IMR-90 (cell line): ENCODE results near the gene TTC7B. TPM values are rescaled to one million over a fixed set of nuclear protein-coding genes. Genes with fewer than 3 reads are reported as not detected.

Experiments
- ATAC-seq: fragments of 200-7000 bp; cut with Tn5 transposase; 2 replicates; pipeline ENCODE4 v1.9.1; 2020; ENCODE audit warnings: low read depth, mild to moderate bottlenecking, moderate library complexity
- BruUV-seq: library from RNA; stranded (reverse); fragments of 400-500 nt; replicated peaks from 2 replicates; lab custom pipeline; 2021; lab: Mats Ljungman, UMichigan
- CTCF ChIA-PET: fragments of 300-600 bp; formaldehyde crosslinking; extraction: SDS; loops from one replicate; lab custom pipeline; 2021; ENCODE audit warnings: antibody characterized with exemption; lab: Yijun Ruan, JAX
- POLR2A ChIA-PET: fragments of 300-600 bp; sonication (Branson Sonifier 250); formaldehyde crosslinking; loops from one replicate; lab custom pipeline; 2022; ENCODE audit warnings: antibody characterized with exemption; ENCODE audit not compliant: unreplicated experiment; lab: Charles Lee
- DNase-seq: peaks from one replicate; pipeline ENCODE4 v3.0.0; 2013
- H2AFZ ChIP-seq: replicated peaks from 2 replicates; pipeline ENCODE3; 2013; ENCODE audit warnings: low read length, mild to moderate bottlenecking; ENCODE audit not compliant: poor library complexity
- H2AK5ac ChIP-seq: 2 replicates; pipeline ENCODE4 v1.6.1; 2013; ENCODE audit warnings: low read depth, low read length, inconsistent platforms
- H2AK9ac ChIP-seq: replicated peaks from 2 replicates; pipeline ENCODE3; 2013; ENCODE audit warnings: mild to moderate bottlenecking, low read depth, low read length, moderate library complexity; ENCODE audit not compliant: poor library complexity
- H2BK120ac ChIP-seq: 2 replicates; pipeline ENCODE4 v1.6.1; 2013; ENCODE audit warnings: low read depth, low read length, inconsistent platforms
- H2BK15ac ChIP-seq: 3 replicates; pipeline ENCODE4 v1.6.1; 2013; ENCODE audit warnings: low read depth, low read length, inconsistent platforms
- H2BK20ac ChIP-seq: 2 replicates; pipeline ENCODE4 v1.6.1; 2013; ENCODE audit warnings: low read depth, mild to moderate bottlenecking, inconsistent platforms, low read length, moderate library complexity
- H2BK5ac ChIP-seq: 2 replicates; pipeline ENCODE4 v1.6.1; 2013; ENCODE audit warnings: mild to moderate bottlenecking, low read depth, low read length, inconsistent platforms; ENCODE audit not compliant: poor library complexity, severe bottlenecking
- H3K14ac ChIP-seq: replicated peaks from 2 replicates; pipeline ENCODE4 v1.6.1; 2013; ENCODE audit warnings: low read depth, low read length, inconsistent platforms
- H3K18ac ChIP-seq: 2 replicates; pipeline ENCODE4 v1.6.1; 2013; ENCODE audit warnings: low read depth, low read length, control low read depth
- H3K23ac ChIP-seq: 2 replicates; pipeline ENCODE4 v1.6.1; 2013; ENCODE audit warnings: low read depth, low read length, inconsistent platforms
- H3K27ac ChIP-seq: 2 replicates; pipeline ENCODE4 v1.5.1; 2013; ENCODE audit warnings: mild to moderate bottlenecking, control low read depth, low read length; ENCODE audit not compliant: insufficient read depth
- H3K27me3 ChIP-seq: 2 replicates; pipeline ENCODE4 v1.6.1; 2013; ENCODE audit warnings: low read length; ENCODE audit not compliant: control insufficient read depth, insufficient read depth
- H3K36me3 ChIP-seq: 2 replicates; pipeline ENCODE4 v1.6.1; 2013; ENCODE audit warnings: low read length, mixed read lengths; ENCODE audit not compliant: control insufficient read depth, insufficient read depth
- H3K4ac ChIP-seq: 2 replicates; pipeline ENCODE4 v1.6.1; 2013; ENCODE audit warnings: low read depth, low read length, inconsistent platforms
- H3K4me1 ChIP-seq: 2 replicates; pipeline ENCODE4 v1.6.1; 2013; ENCODE audit warnings: low read length, mixed read lengths; ENCODE audit not compliant: control insufficient read depth, insufficient read depth
- H3K4me2 ChIP-seq: 2 replicates; pipeline ENCODE4 v1.6.1; 2013; ENCODE audit warnings: low read depth, mild to moderate bottlenecking, control low read depth, low read length, moderate library complexity
- H3K4me3 ChIP-seq: 2 replicates; pipeline ENCODE4 v1.5.1; 2013; ENCODE audit warnings: low read depth, mild to moderate bottlenecking, control low read depth, low read length, moderate library complexity; ENCODE audit not compliant: insufficient read depth
- H3K56ac ChIP-seq: 2 replicates; pipeline ENCODE4 v1.6.1; 2013; ENCODE audit warnings: low read length, inconsistent platforms; ENCODE audit not compliant: insufficient read depth; ENCODE audit errors: extremely low read depth
- H3K79me1 ChIP-seq, 2 experiments: 2 replicates each; pipeline ENCODE4 v1.6.1; 2013; ENCODE audit warnings: low read length in 2 of 2, inconsistent platforms in 1 of 2, low read depth in 1 of 2
- H3K9ac ChIP-seq: 2 replicates; pipeline ENCODE4 v1.6.1; 2013; ENCODE audit warnings: low read depth, low read length, control low read depth
- H3K9me1 ChIP-seq: 2 replicates; pipeline ENCODE4 v1.6.1; 2013; ENCODE audit warnings: low read length, inconsistent platforms; ENCODE audit not compliant: insufficient read depth
- H3K9me3 ChIP-seq: 2 replicates; pipeline ENCODE4 v1.6.1; 2013; ENCODE audit warnings: low read length; ENCODE audit not compliant: control insufficient read depth, insufficient read depth
- H4K20me1 ChIP-seq: 2 replicates; pipeline ENCODE4 v1.6.1; 2013; ENCODE audit warnings: low read length, inconsistent platforms; ENCODE audit not compliant: insufficient read depth
- H4K5ac ChIP-seq: 2 replicates; pipeline ENCODE4 v1.6.1; 2013; ENCODE audit warnings: mild to moderate bottlenecking, low read depth, low read length, control low read depth
- H4K8ac ChIP-seq, 2 experiments: 2 replicates each; pipeline ENCODE4 v1.6.1; 2013; ENCODE audit warnings: low read depth in 2 of 2, low read length in 2 of 2, control low read depth in 1 of 2, inconsistent platforms in 1 of 2
- H4K91ac ChIP-seq: 2 replicates; pipeline ENCODE4 v1.6.1; 2013; ENCODE audit warnings: low read depth, low read length, inconsistent platforms; ENCODE audit not compliant: insufficient read depth
- RAD21 ChIP-seq: IDR thresholded peaks from 2 replicates; pipeline ENCODE4 v1.6.1; 2012; ENCODE audit warnings: low read length, improper control_type of control experiment
- RCOR1 ChIP-seq: IDR thresholded peaks from 2 replicates; pipeline ENCODE4 v1.6.1; 2012; ENCODE audit warnings: mild to moderate bottlenecking, low read length, improper control_type of control experiment; ENCODE audit not compliant: insufficient replicate concordance
- WGBS, 2 experiments: methylation state at CpG; one replicate each; pipeline versions ENCODE4 v1.1.5 to v1.1.7; 2013; ENCODE audit warnings: missing lambda C conversion rate in 2 of 2; ENCODE audit not compliant: insufficient read length in 1 of 2; ENCODE audit errors: extremely low coverage in 2 of 2; 5-methylcytosine and 5-hydroxymethylcytosine counted together
- dilution Hi-C: fragments of 300-500 bp; cut with HindIII; formaldehyde crosslinking; loops from one replicate; pipeline ENCODE4 v1.14.3; 2018; ENCODE audit warnings: low sequenced_read_pairs; ENCODE audit not compliant: unreplicated experiment
- in situ Hi-C: fragments of 300-500 bp; cut with MboI; formaldehyde crosslinking; loops from 3 replicates; pipeline ENCODE4 v1.14.3; 2019; ENCODE audit warnings: low sequenced_read_pairs, inconsistent platforms, mixed read lengths
- intact Hi-C: fragments of 100-400 bp; cut with micrococcal nuclease; formaldehyde crosslinking; loops from 2 replicates; pipeline ENCODE4 v1.10.0; 2022
- polyA plus RNA-seq, 3 experiments: library from polyadenylated mRNA; depleted of rRNA; stranded (reverse); fragments of >200 nt; gene quantifications; 2 replicates each; pipeline ENCODE4 v1.2.3, GENCODE V29; 2012; ENCODE audit warnings: low replicate concordance in 1 of 3
- total RNA-seq: library from RNA; depleted of rRNA; stranded (reverse); fragments of >200 nt; gene quantifications from 2 replicates; pipeline ENCODE4 v1.2.3, GENCODE V29; 2012

TTC7B gene
- total and polyA plus RNA-seq, 2 of the 4 experiments (the other 2 are of a cell fraction): 18.1 to 35.3 TPM

DNA sequence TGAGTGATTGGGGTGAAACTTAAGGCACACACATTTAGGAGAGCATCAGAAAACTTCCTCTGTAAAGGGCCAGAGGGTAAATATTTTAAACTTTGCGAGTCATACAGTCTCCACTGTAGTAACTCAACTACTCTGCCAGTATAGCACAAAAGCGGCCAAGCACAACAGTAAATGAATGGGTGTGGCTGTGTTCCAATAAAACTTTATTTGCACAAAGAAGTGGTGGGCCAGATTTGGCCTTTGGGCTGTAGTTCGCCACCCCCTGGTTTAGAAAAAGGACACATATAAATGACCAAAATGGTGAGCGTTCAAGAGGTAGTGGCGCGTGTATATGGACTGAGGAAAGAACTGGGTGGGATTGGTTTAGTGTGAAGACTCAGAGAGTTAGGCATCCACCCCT lies 309.5 kb downstream of the TTC7B start:
- no peak overlapping the region for H2BK15ac ChIP-seq
- H4K20me1 ChIP-seq: no peaks in the 10 kb centered on the region
- H3K4ac ChIP-seq: no peak overlapping the region
- H3K27ac ChIP-seq: no peak overlapping the region
- H2AK5ac ChIP-seq: no peak overlapping the region
- 40% methylated on average over 1 of the region's 6 CpGs; no CpG with 5 or more reads in 1 of the 2 experiments for WGBS, 2 experiments
- BruUV-seq: no TSS peak
- dilution Hi-C loops: no loop called here
- no peak overlapping the region for H3K14ac ChIP-seq
- H3K23ac ChIP-seq: no peak overlapping the region
- no peak overlapping the region for H2BK120ac ChIP-seq
- H3K9me1 ChIP-seq: no peaks in the 10 kb centered on the region
- H2BK5ac ChIP-seq: no peak overlapping the region
- DNase-seq (no peak), ATAC-seq (no peak)
- no peaks in the 10 kb centered on the region for H3K4me1 ChIP-seq
- no peak overlapping the region for H3K9ac ChIP-seq
- no peak overlapping the region for H3K18ac ChIP-seq
- peaks cover 20% of the 10 kb centered on the region for H3K27me3 ChIP-seq
- H3K56ac ChIP-seq: no peak overlapping the region
- H2BK20ac ChIP-seq: no peak overlapping the region
- H3K79me1 ChIP-seq: no peaks in the 10 kb centered on the region
- POLR2A ChIA-PET: no interaction called here
- no peak overlapping the region for H4K8ac ChIP-seq
- in situ Hi-C loops: no loop called here
- H3K36me3 ChIP-seq: no peaks in the 10 kb centered on the region
- no peak overlapping the region for H4K91ac ChIP-seq
- intact Hi-C loops: no loop called here
- CTCF ChIA-PET: no interaction called here
- TF ChIP-seq RAD21: no peak
- no peak for TF ChIP-seq RCOR1
- H2AFZ ChIP-seq: no peak overlapping the region
- no peak overlapping the region for H2AK9ac ChIP-seq
- no peak overlapping the region for H3K4me3 ChIP-seq
- no peak overlapping the region for H4K5ac ChIP-seq
- no peak overlapping the region for H3K4me2 ChIP-seq
- H3K9me3 ChIP-seq: no peaks in the 10 kb centered on the region
